ENCODE data around the gene RAMP1. TPM values are rescaled to one million over a fixed set of nuclear protein-coding genes. Genes with fewer than 3 reads are reported as not detected.
"Not testable (repeated sequence)": the region's sequence is repeated elsewhere in the genome, so short reads cannot be mapped to it uniquely, and the experiment has no call there.

Gene RAMP1
- total RNA-seq, 1 donor from 2014 or later: 105 TPM

- no peak for DNase-seq (ENCODE audit: low spot score, unreplicated experiment)
- H3K4me3 Mint-ChIP-seq (ENCODE audit: low read depth): no peak overlapping the region
- H3K27ac Mint-ChIP-seq: no peak overlapping the region
- H3K36me3 Mint-ChIP-seq (ENCODE audit: insufficient read depth): no peaks in the 10 kb centered on the region
- H3K4me1 Mint-ChIP-seq (ENCODE audit: low read depth): peaks cover 30% of the 10 kb centered on the region
- no peaks in the 10 kb centered on the region for H3K9me3 Mint-ChIP-seq (ENCODE audit: low read depth)
- TF ChIP-seq CTCF (IDR thresholded peaks at IDR 0.05; ENCODE audit: unreplicated experiment): no peak
- H3K27me3 Mint-ChIP-seq: no peaks in the 10 kb centered on the region
Observed at GRCh38 chr2:237833546-237833945, 25.9 kb upstream of the RAMP1 start.

GRCh38 chr2:237835372-237835771, 24.1 kb upstream of the RAMP1 start:
- DNase-seq (ENCODE audit: low spot score, unreplicated experiment): no peak
- H3K4me3 Mint-ChIP-seq (ENCODE audit: low read depth): no peak overlapping the region
- no peaks in the 10 kb centered on the region for H3K36me3 Mint-ChIP-seq (ENCODE audit: insufficient read depth)
- no peaks in the 10 kb centered on the region for H3K27me3 Mint-ChIP-seq
- H3K27ac Mint-ChIP-seq: no peak overlapping the region
- H3K9me3 Mint-ChIP-seq (ENCODE audit: low read depth): peaks cover 3% of the 10 kb centered on the region
- TF ChIP-seq CTCF (IDR thresholded peaks at IDR 0.05; ENCODE audit: unreplicated experiment): no peak
- H3K4me1 Mint-ChIP-seq (ENCODE audit: low read depth): peaks cover 25% of the 10 kb centered on the region

GRCh38 chr2:237841051-237841450, 18.4 kb upstream of the RAMP1 start:
- peaks cover 12% of the 10 kb centered on the region for H3K9me3 Mint-ChIP-seq (ENCODE audit: low read depth)
- no peaks in the 10 kb centered on the region for H3K4me1 Mint-ChIP-seq (ENCODE audit: low read depth)
- no peak overlapping the region for H3K4me3 Mint-ChIP-seq (ENCODE audit: low read depth)
- H3K27me3 Mint-ChIP-seq: no peaks in the 10 kb centered on the region
- DNase-seq (ENCODE audit: low spot score, unreplicated experiment): no peak
- no peak for TF ChIP-seq CTCF (IDR thresholded peaks at IDR 0.05; ENCODE audit: unreplicated experiment)
- H3K27ac Mint-ChIP-seq: no peak overlapping the region
- no peaks in the 10 kb centered on the region for H3K36me3 Mint-ChIP-seq (ENCODE audit: insufficient read depth)

- H3K4me3 Mint-ChIP-seq (ENCODE audit: low read depth); H3K27ac Mint-ChIP-seq; DNase-seq (ENCODE audit: low spot score, unreplicated experiment); H3K36me3 Mint-ChIP-seq (ENCODE audit: insufficient read depth); H3K4me1 Mint-ChIP-seq (ENCODE audit: low read depth): not testable (repeated sequence)
- H3K9me3 Mint-ChIP-seq (ENCODE audit: low read depth): peaks cover 15% of the 10 kb centered on the region
- H3K27me3 Mint-ChIP-seq: peaks cover 17% of the 10 kb centered on the region
Observed at GRCh38 chr2:237848940-237849339, 10.5 kb upstream of the RAMP1 start.

- no peak for TF ChIP-seq CTCF (IDR thresholded peaks at IDR 0.05; ENCODE audit: unreplicated experiment)
- Mint-ChIP-seq H3K36me3 (ENCODE audit: insufficient read depth) (no peaks in the 10 kb centered on the region), H3K27ac (no peak overlapping the region), H3K27me3 (peaks cover 20% of the 10 kb centered on the region), H3K4me3 (ENCODE audit: low read depth) (no peak overlapping the region), H3K4me1 (ENCODE audit: low read depth) (peaks cover 13% of the 10 kb centered on the region), H3K9me3 (ENCODE audit: low read depth) (no peaks in the 10 kb centered on the region)
- DNase-seq (ENCODE audit: low spot score, unreplicated experiment): no peak
Observed at GRCh38 chr2:237854295-237854694, 5.1 kb upstream of the RAMP1 start.

GRCh38 chr2:237857791-237858190, 1.6 kb upstream of the RAMP1 start:
- H3K27ac Mint-ChIP-seq: no peak overlapping the region
- H3K36me3 Mint-ChIP-seq (ENCODE audit: insufficient read depth): no peaks in the 10 kb centered on the region
- peaks cover 39% of the 10 kb centered on the region for H3K4me1 Mint-ChIP-seq (ENCODE audit: low read depth)
- H3K4me3 Mint-ChIP-seq (ENCODE audit: low read depth): no peak overlapping the region
- no peaks in the 10 kb centered on the region for H3K9me3 Mint-ChIP-seq (ENCODE audit: low read depth)
- peaks cover 13% of the 10 kb centered on the region for H3K27me3 Mint-ChIP-seq
- no peak for TF ChIP-seq CTCF (IDR thresholded peaks at IDR 0.05; ENCODE audit: unreplicated experiment)
- DNase-seq (ENCODE audit: low spot score, unreplicated experiment): no peak
